ENCODE data around the gene ADRA2C. TPM values are rescaled to one million over a fixed set of nuclear protein-coding genes. Genes with fewer than 3 reads are reported as not detected.

The ADRA2C gene
- polyA plus RNA-seq, 4 donors: 5.2 to 16.2 (median 12.6) TPM

DNA sequence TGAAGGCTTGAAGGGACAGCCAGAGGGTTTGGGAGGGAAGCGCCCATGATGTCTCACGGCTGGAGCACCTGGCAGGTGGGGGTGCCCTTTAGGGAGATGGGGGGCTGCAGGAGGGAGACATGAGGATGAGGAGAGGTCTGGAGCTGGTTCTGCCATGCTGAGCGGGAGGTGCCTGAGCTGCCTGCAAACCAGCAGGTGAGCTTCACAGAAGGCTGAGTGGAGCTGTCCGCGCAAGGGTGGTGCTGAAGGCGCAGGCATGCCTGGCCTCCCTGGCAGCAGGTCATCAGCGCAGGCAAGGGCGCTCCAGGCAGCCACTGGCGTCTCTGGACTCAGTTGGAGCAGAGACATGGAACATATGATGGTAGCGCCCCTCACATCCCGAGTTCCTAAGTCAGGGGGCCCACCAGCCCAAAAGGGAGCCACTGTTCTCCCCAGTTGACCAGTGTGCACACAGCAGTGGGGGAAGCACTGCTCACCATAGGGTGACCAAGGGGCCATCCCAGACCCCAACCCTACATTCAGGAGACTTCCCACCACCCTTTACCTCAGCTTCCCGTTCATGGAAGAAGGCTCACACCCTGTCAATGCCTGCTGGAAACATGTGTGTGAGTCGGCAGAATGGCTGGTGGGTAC lies 25.8 kb downstream of the ADRA2C start:
- DNase-seq (ENCODE audit: low read depth in 4 of 4, low spot score in 2 of 4): peak in 3 of 4 donors; percentile 51 to 72 (median 51)

GRCh38 chr4:3792813-3793212 lies 26.6 kb downstream of the ADRA2C start:
- DNase-seq (ENCODE audit: low read depth in 4 of 4, low spot score in 2 of 4): no peak

DNA sequence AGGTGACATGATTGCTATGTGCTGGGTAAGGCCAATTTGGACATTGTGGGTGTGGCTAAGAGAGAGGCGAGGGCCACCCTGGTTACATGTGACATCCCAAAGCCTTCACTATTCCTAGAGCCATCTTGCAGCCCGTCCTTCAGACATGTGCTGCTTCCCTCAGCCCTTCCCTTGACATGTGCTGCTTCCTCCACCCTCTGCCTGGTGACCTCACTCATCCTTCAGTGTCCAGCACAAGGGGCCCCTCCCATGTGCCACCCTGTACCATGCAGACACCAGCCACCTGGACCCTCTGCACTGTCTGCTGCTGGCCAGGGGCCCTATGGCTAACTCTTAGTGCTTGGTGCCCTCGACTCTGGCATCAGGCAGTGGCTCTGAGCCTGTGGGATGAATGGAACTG lies 27.4 kb downstream of the ADRA2C start:
- no peak for DNase-seq (ENCODE audit: low read depth in 4 of 4, low spot score in 2 of 4)

GRCh38 chr4:3796960-3797359 lies 30.8 kb downstream of the ADRA2C start:
- no peak for DNase-seq (ENCODE audit: low read depth in 4 of 4, low spot score in 2 of 4)

GRCh38 chr4:3797831-3798790 lies 31.9 kb downstream of the ADRA2C start:
- no peak for DNase-seq (ENCODE audit: low read depth in 4 of 4, low spot score in 2 of 4)

GRCh38 chr4:3799496-3799895 lies 33.3 kb downstream of the ADRA2C start:
- DNase-seq (ENCODE audit: low read depth in 4 of 4, low spot score in 2 of 4): no peak

DNA sequence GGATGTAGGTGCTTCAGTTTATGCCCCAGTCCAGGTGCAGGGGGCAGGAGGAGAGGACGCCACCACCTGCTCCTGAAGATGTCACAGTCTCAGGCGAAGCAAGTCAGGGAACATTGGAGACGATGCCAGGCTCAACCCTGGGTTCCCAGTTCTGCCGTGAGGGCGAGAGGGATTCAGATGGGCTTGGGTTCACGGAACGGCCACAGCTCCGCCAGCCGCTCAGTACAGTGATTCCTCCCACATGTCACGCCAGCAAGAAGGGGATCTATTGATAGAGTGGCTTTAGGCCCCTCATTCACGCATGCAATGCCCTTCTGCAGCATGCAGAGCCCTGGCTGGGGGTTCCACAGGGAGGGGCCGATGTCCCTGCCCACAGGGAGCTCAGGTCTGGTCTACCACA lies 34.2 kb downstream of the ADRA2C start:
- DNase-seq (ENCODE audit: low read depth in 4 of 4, low spot score in 2 of 4): no peak

- no peak for DNase-seq (ENCODE audit: low read depth in 4 of 4, low spot score in 2 of 4)
Observed at GRCh38 chr4:3801521-3801920, 35.3 kb downstream of the ADRA2C start.

GRCh38 chr4:3801931-3802550 lies 35.9 kb downstream of the ADRA2C start:
- DNase-seq (ENCODE audit: low read depth in 4 of 4, low spot score in 2 of 4): no peak

DNA sequence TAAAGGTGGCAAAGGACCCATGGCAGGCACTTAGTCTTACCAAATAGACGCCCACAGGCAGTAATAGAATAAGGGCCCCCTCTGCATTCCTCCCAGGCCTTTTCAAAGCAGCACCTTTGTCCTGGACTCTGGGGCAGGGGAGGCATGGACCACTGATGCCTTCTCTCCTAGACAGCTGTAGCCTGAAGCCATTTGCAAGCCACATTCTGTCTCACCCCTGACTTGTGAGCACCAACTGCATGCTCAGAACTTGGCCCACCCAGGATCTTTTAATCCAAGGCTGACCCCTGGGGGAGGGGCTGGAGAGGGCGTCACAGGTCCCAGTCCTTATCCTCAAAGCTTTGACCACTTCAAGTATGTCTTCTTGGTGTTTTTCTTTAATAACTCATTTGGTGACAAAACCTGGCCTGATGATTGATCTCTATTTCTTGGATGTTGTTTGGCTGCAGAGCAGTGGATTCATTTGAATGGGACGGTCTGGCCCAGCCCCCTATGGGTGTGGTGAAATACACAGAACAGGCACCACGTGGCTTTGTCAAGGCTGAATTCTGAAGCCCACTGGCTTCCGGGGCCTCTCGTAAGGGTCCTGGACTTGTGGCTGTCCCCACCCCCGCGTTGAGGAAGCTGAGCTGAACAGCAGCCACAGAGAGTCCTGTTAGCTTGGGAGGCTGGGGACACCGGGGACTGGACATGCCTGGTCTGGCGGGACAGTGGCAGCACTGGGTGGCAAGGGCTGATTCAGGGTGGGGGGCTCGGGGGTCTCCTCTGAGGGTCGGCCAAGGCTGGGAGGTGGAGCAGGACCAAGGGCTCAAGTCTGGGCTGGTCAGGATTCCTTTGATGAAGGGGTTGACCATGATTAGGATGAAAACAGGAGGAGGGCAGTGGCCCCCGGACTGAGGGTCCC lies 36.6 kb downstream of the ADRA2C start:
- DNase-seq (ENCODE audit: low read depth in 4 of 4, low spot score in 2 of 4): no peak

DNA sequence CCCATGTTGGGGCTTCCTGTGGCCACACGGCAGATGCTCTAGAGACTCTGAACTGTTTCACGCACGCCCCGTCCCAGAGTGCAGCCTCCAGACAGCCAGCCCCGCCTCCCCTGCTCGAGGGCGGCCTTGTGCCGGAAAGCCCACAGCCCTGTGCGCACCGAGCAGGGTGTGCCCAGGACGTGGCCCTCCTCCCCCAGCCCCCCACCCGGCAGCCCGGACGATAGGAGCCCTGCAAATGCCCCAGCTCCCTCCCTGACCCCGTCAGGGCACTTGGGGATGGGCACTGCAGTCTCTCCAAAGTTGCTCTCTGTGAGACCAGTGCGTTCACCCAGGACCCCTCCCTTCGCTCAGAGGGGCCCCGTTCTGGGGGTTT lies 37.3 kb downstream of the ADRA2C start:
- DNase-seq (ENCODE audit: low read depth in 4 of 4, low spot score in 2 of 4): no peak

DNA sequence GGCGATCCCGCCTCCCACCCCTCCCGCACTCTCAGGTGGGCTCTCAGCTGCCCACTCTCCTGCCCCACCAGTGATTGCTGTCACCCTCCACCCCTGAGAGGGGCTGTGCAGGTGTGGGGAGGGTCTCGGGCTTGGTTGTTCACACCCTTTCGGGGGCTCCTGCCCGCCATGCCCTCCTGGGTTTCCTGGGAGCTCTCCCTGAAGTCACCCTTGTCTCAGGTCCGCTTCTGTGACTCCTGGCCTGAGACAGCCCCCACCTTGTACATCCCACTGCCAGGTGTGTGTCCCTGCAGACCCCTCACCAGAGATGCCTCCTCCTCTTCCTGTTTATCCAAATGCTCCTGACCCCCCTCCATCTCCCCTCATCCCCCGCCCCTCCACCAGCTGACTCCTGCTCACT lies 37.8 kb downstream of the ADRA2C start:
- no peak for DNase-seq (ENCODE audit: low read depth in 4 of 4, low spot score in 2 of 4)

DNA sequence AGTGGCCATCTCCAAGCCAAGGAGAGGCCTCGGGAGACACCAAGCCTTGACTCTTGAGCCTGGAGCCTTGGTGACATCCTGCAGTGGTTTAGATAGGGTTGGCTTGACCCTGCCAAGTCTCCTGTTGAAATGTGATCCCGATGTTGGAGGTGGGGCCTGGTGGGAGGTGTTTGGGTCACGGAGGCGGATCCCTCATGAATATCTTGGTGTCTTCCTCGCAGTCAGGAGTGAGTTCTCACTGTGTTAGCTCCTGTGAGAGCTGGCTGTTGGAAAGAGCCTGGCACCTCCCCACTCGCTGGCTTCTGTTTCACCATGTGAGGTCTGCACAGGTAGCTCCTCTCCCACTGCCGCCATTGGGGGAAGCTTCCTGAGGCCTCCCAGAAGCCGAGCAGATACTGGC lies 38.8 kb downstream of the ADRA2C start:
- DNase-seq (ENCODE audit: low read depth in 4 of 4, low spot score in 2 of 4): no peak

DNA sequence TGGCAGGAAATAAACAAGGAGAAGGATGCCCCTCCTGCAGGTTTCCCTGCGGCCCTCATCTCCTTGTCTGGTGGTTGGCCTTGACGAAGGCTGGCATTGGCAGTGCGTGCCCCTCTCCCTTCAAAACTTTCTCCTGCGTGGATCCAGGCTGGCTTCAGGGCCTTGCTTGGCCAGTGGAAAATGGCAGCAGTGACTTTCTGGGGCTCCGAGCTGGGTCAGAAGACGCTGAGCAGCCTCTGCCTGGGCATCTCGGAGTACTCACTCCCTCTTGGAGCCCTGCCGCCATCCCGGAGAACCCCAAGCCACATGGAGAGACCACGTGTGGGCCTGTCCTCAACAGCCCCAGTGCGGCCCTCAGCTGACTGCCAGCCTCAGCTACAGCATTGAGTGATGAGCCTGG lies 39.5 kb downstream of the ADRA2C start:
- no peak for DNase-seq (ENCODE audit: low read depth in 4 of 4, low spot score in 2 of 4)

DNA sequence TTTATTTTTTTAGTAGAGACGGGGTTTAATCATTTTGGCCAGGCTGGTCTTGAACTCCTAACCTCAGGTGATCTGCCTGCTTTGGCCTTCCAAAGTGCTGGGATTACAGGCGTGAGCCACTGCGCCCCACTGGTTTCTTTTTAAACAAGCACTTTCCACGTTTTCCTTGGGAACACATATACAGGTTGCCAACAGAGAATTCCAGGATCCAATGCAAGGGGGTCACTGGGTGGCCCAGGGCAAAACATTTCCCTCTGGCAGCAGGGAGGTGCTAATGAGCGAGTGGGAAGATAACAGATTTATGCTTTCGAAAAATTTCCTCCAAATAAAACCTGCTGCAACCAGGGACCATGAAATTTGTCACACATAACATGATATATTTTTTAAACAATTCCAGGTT lies 41.1 kb downstream of the ADRA2C start:
- no peak for DNase-seq (ENCODE audit: low read depth in 4 of 4, low spot score in 2 of 4)

DNA sequence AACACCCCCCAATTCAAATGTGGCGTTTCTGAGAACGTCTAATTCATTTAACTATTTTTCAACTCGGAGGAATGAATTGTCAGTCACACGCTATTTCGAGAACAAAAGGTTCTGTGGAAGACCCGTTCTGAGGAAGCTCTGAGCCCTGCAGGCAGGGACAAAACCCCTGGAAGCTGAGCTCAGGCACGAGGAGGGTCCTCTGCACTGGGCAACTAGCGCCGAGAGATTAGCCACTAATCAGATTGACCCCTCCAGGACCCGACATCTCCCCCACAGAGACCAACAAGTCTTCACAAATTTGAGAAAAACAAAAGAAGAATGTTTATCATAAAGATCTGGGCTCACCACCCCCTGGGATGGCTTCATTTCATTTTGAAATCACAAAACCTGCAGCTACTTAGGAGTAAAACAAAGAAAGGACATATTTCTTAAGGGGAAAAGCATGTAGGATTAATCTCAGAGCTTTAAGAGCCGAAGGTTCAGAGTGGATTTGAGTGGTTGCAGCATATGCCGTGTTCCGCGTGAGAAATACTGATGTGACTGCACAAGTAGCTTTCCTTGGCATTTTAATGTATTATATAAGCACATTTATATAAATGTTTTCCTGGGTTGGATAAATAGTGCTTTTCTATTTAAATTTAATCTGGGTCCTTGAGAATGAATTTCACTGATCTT lies 41.8 kb downstream of the ADRA2C start:
- no peak for DNase-seq (ENCODE audit: low read depth in 4 of 4, low spot score in 2 of 4)

- no peak for DNase-seq (ENCODE audit: low read depth in 4 of 4, low spot score in 2 of 4)
Observed at GRCh38 chr4:3808597-3808996, 42.4 kb downstream of the ADRA2C start.

DNA sequence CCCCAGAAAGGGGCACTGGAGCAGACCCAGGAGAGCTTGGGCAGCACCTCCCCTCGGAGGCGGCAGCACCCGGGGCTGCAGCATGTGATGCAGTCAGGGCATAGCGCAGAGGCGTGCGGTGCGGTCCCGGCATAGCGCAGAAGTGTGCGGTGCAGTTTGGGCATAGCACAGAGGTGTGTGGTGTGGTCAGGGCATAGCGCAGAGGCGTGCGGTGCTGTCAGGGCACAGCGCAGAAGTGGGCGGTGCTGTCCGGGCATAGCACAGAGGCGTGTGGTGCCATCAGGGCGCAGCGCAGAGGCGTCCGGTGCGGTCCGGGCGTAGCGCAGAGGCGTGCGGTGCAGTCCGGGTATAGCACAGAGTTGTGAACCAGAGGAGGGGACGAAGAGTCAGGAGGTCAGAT lies 42.8 kb downstream of the ADRA2C start:
- no peak for DNase-seq (ENCODE audit: low read depth in 4 of 4, low spot score in 2 of 4)

GRCh38 chr4:3809451-3810110 lies 43.4 kb downstream of the ADRA2C start:
- no peak for DNase-seq (ENCODE audit: low read depth in 4 of 4, low spot score in 2 of 4)
